Measurements from ENCODE around the gene TRAP1.

- TF ChIP-seq, protein P1, sequence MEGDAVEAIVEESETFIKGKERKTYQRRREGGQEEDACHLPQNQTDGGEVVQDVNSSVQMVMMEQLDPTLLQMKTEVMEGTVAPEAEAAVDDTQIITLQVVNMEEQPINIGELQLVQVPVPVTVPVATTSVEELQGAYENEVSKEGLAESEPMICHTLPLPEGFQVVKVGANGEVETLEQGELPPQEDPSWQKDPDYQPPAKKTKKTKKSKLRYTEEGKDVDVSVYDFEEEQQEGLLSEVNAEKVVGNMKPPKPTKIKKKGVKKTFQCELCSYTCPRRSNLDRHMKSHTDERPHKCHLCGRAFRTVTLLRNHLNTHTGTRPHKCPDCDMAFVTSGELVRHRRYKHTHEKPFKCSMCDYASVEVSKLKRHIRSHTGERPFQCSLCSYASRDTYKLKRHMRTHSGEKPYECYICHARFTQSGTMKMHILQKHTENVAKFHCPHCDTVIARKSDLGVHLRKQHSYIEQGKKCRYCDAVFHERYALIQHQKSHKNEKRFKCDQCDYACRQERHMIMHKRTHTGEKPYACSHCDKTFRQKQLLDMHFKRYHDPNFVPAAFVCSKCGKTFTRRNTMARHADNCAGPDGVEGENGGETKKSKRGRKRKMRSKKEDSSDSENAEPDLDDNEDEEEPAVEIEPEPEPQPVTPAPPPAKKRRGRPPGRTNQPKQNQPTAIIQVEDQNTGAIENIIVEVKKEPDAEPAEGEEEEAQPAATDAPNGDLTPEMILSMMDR (IDR thresholded peaks at IDR 0.05): no peak
- TF ChIP-seq POLR2A (IDR thresholded peaks at IDR 0.05): no peak
These were observed 76.5 kb downstream of the TRAP1 start for GRCh38 chr16:3640632-3641501.
